ENCODE results near the gene CENPP.

Gene CENPP

GRCh38 chr9:92637886-92638620, 312.3 kb downstream of the CENPP start:
- H3K4me3 Mint-ChIP-seq: no peak overlapping the region
- H3K36me3 Mint-ChIP-seq (ENCODE audit: low read depth): peaks cover 34% of the 10 kb centered on the region
- no peak overlapping the region for H3K27ac Mint-ChIP-seq
- H3K27me3 Mint-ChIP-seq: no peaks in the 10 kb centered on the region
- ATAC-seq (no peak), DNase-seq (no peak)
- H3K9me3 Mint-ChIP-seq: no peaks in the 10 kb centered on the region
- peaks cover 6% of the 10 kb centered on the region for H3K4me1 Mint-ChIP-seq

- Mint-ChIP-seq H3K9me3 (no peaks in the 10 kb centered on the region), H3K4me3 (no peak overlapping the region), H3K4me1 (peaks cover 6% of the 10 kb centered on the region), H3K27me3 (no peaks in the 10 kb centered on the region), H3K27ac (no peak overlapping the region), H3K36me3 (ENCODE audit: low read depth) (peaks cover 33% of the 10 kb centered on the region)
- ATAC-seq (no peak), DNase-seq (no peak)
Observed at GRCh38 chr9:92638621-92639101, 312.9 kb downstream of the CENPP start.

GRCh38 chr9:92639124-92639523, 313.4 kb downstream of the CENPP start:
- Mint-ChIP-seq H3K9me3 (no peaks in the 10 kb centered on the region), H3K27me3 (no peaks in the 10 kb centered on the region), H3K4me3 (no peak overlapping the region), H3K27ac (no peak overlapping the region), H3K36me3 (ENCODE audit: low read depth) (peaks cover 36% of the 10 kb centered on the region), H3K4me1 (peaks cover 6% of the 10 kb centered on the region)
- DNase-seq: no peak
- no peak for ATAC-seq

GRCh38 chr9:92639791-92640271, 314.1 kb downstream of the CENPP start:
- DNase-seq (no peak), ATAC-seq (no peak)
- Mint-ChIP-seq H3K9me3 (no peaks in the 10 kb centered on the region), H3K27ac (no peak overlapping the region), H3K27me3 (no peaks in the 10 kb centered on the region), H3K4me3 (no peak overlapping the region), H3K4me1 (no peaks in the 10 kb centered on the region), H3K36me3 (ENCODE audit: low read depth) (peaks cover 37% of the 10 kb centered on the region)

GRCh38 chr9:92640398-92641091, 314.8 kb downstream of the CENPP start:
- no peaks in the 10 kb centered on the region for H3K27me3 Mint-ChIP-seq
- H3K27ac Mint-ChIP-seq: no peak overlapping the region
- no peak for ATAC-seq
- H3K9me3 Mint-ChIP-seq: peaks cover under 1% of the 10 kb centered on the region
- DNase-seq: no peak
- no peak overlapping the region for H3K4me3 Mint-ChIP-seq
- H3K36me3 Mint-ChIP-seq (ENCODE audit: low read depth): peaks cover 42% of the 10 kb centered on the region
- no peaks in the 10 kb centered on the region for H3K4me1 Mint-ChIP-seq

- Mint-ChIP-seq H3K9me3 (peaks cover 8% of the 10 kb centered on the region), H3K4me1 (no peaks in the 10 kb centered on the region), H3K27me3 (no peaks in the 10 kb centered on the region), H3K4me3 (no peak overlapping the region), H3K27ac (no peak overlapping the region), H3K36me3 (ENCODE audit: low read depth) (peaks cover 48% of the 10 kb centered on the region)
- no peak for ATAC-seq
- no peak for DNase-seq
Observed at GRCh38 chr9:92641092-92641809, 315.5 kb downstream of the CENPP start.

- no peaks in the 10 kb centered on the region for H3K4me1 Mint-ChIP-seq
- H3K4me3 Mint-ChIP-seq: no peak overlapping the region
- ATAC-seq (no peak), DNase-seq (no peak)
- peaks cover 49% of the 10 kb centered on the region for H3K36me3 Mint-ChIP-seq (ENCODE audit: low read depth)
- H3K9me3 Mint-ChIP-seq: peaks cover 9% of the 10 kb centered on the region
- no peaks in the 10 kb centered on the region for H3K27me3 Mint-ChIP-seq
- H3K27ac Mint-ChIP-seq: no peak overlapping the region
Observed at GRCh38 chr9:92642041-92642451, 316.3 kb downstream of the CENPP start.

GRCh38 chr9:92642564-92642963, 316.8 kb downstream of the CENPP start:
- no peak overlapping the region for H3K27ac Mint-ChIP-seq
- ATAC-seq: no peak

GRCh38 chr9:92644278-92644677, 318.5 kb downstream of the CENPP start:
- peaks cover 13% of the 10 kb centered on the region for H3K9me3 Mint-ChIP-seq
- no peaks in the 10 kb centered on the region for H3K4me1 Mint-ChIP-seq
- H3K36me3 Mint-ChIP-seq (ENCODE audit: low read depth): peaks cover 60% of the 10 kb centered on the region
- H3K27me3 Mint-ChIP-seq: no peaks in the 10 kb centered on the region
- H3K4me3 Mint-ChIP-seq: no peak overlapping the region
- DNase-seq: no peak
- H3K27ac Mint-ChIP-seq: no peak overlapping the region
- no peak for ATAC-seq

More at GRCh38 chr9:92642564-92642963, 316.8 kb downstream of the CENPP start:
- H3K4me1 Mint-ChIP-seq: no peaks in the 10 kb centered on the region
- H3K9me3 Mint-ChIP-seq: peaks cover 13% of the 10 kb centered on the region
- no peaks in the 10 kb centered on the region for H3K27me3 Mint-ChIP-seq
- H3K4me3 Mint-ChIP-seq: no peak overlapping the region
- no peak for DNase-seq
- H3K36me3 Mint-ChIP-seq (ENCODE audit: low read depth): peaks cover 52% of the 10 kb centered on the region

- H3K27ac Mint-ChIP-seq: no peak overlapping the region
- H3K4me1 Mint-ChIP-seq: no peaks in the 10 kb centered on the region
- H3K36me3 Mint-ChIP-seq (ENCODE audit: low read depth): peaks cover 63% of the 10 kb centered on the region
- DNase-seq (no peak), ATAC-seq (no peak)
- no peak overlapping the region for H3K4me3 Mint-ChIP-seq
- H3K27me3 Mint-ChIP-seq: no peaks in the 10 kb centered on the region
- peaks cover 13% of the 10 kb centered on the region for H3K9me3 Mint-ChIP-seq
Observed at GRCh38 chr9:92645041-92645440, 319.3 kb downstream of the CENPP start.

GRCh38 chr9:92647671-92648473, 322.1 kb downstream of the CENPP start:
- ATAC-seq (no peak), DNase-seq (no peak)
- Mint-ChIP-seq H3K27me3 (no peaks in the 10 kb centered on the region), H3K4me3 (no peak overlapping the region), H3K36me3 (ENCODE audit: low read depth) (peaks cover 59% of the 10 kb centered on the region), H3K9me3 (peaks cover 13% of the 10 kb centered on the region), H3K27ac (no peak overlapping the region), H3K4me1 (no peaks in the 10 kb centered on the region)

GRCh38 chr9:92648474-92648971, 322.8 kb downstream of the CENPP start:
- Mint-ChIP-seq H3K9me3 (peaks cover 13% of the 10 kb centered on the region), H3K36me3 (ENCODE audit: low read depth) (peaks cover 56% of the 10 kb centered on the region)

GRCh38 chr9:92649007-92649406, 323.3 kb downstream of the CENPP start:
- Mint-ChIP-seq H3K4me3 (no peak overlapping the region), H3K4me1 (no peaks in the 10 kb centered on the region), H3K27me3 (no peaks in the 10 kb centered on the region), H3K36me3 (ENCODE audit: low read depth) (peaks cover 54% of the 10 kb centered on the region), H3K27ac (no peak overlapping the region), H3K9me3 (peaks cover 13% of the 10 kb centered on the region)
- no peak for DNase-seq
- ATAC-seq: no peak

More at GRCh38 chr9:92648474-92648971, 322.8 kb downstream of the CENPP start:
- no peak for DNase-seq
- Mint-ChIP-seq H3K4me3 (no peak overlapping the region), H3K27me3 (no peaks in the 10 kb centered on the region), H3K27ac (no peak overlapping the region), H3K4me1 (no peaks in the 10 kb centered on the region)
- no peak for ATAC-seq

GRCh38 chr9:92650296-92650695, 324.5 kb downstream of the CENPP start:
- no peak for DNase-seq
- H3K36me3 Mint-ChIP-seq (ENCODE audit: low read depth): peaks cover 41% of the 10 kb centered on the region
- no peaks in the 10 kb centered on the region for H3K4me1 Mint-ChIP-seq
- no peaks in the 10 kb centered on the region for H3K27me3 Mint-ChIP-seq
- no peak for ATAC-seq
- no peak overlapping the region for H3K27ac Mint-ChIP-seq
- H3K9me3 Mint-ChIP-seq: peaks cover 13% of the 10 kb centered on the region
- H3K4me3 Mint-ChIP-seq: no peak overlapping the region
